Measurements from ENCODE around the gene ACOX3.
A peak's percentile ranks its signal among the peaks of the same experiment; 100 is the strongest.
"Not testable (repeated sequence)": the region's sequence is repeated elsewhere in the genome, so short reads cannot be mapped to it uniquely, and the experiment has no call there.

ACOX3 gene

DNA sequence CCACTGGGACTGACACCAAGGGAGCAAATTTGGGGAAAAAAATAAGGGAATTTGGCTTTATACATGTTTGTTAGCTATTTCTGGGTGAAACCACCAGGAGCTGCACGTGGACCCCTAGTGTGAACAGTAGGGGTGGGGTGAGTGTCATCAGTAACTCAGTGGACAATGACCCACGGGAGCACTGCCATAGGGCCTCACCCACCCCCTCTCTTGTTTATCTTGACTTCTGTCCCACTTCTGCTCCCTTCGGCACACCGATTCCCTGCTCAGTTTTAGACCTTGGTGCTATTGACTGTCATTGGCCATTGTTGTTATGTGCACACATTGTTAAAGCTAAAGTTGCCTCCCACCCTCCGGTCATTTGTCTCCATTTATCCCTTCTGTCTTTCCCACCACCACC, 9.0 kb downstream of the ACOX3 start:
- no peak for DNase-seq

DNA sequence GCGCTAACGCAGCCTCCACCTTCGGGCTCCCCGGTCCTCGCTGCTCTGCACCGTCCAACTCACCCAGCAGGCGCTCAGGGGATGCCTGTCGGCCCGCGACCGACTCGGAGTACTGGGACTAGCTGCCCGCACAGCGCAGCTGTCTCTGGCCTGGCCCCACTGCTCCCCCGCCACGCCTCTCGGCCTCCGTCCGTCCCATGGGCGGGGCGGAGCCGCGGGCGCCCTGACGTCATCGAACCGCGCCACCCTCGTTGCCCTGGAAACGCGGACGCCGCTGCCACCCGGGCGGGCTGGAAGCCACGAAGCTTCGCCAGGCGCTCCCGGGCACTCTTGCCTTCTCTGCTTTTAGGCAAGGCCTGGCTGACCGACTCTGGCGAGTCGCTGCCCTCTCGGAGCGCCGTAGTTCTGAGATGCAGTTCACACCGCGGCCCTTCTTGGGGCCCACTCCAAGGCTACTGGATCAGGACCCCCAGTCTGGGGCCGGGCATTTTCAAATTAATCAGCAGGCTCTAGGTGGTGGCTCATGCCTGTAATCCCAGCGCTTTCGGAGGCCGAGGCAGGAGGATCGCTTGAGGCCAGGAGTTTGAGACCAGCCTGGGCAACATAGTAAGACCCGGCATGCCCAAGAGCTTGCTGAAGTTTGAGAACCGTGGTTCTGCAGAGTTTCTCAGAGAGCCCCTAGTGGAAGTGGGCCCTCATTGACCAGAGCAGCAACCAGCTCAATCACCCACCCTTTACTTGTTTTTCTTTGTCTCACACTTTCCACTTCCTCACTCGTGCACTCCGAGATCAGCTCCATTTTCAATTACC, 12.0 kb downstream of the ACOX3 start:
- peak; percentile 74 for DNase-seq

DNA sequence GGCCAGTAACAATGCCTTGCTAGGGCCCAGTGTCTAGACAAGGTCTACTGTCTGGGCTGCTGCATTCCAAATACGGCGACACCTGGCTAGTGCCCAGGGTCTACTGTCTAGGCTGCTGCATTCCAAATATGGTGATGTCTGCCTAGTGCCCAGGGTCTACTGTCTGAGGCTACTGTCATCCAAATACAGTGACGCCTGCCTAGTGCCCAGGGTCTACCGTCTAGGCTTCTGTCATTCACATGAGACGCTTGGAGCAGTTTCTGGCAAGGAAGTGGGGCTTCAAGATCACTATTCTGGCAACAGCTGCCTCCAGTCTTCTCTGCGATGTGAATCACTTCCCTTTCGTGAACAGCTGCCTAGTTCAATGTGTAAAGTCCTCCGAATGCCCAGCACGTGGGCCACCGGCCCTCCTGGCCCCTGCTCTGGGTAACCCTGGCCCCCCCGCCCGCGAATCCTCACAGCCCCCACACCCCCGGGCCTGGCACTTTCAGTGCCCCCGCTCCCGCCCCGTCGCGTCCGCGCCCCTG, 12.7 kb downstream of the ACOX3 start:
- no peak for DNase-seq

DNA sequence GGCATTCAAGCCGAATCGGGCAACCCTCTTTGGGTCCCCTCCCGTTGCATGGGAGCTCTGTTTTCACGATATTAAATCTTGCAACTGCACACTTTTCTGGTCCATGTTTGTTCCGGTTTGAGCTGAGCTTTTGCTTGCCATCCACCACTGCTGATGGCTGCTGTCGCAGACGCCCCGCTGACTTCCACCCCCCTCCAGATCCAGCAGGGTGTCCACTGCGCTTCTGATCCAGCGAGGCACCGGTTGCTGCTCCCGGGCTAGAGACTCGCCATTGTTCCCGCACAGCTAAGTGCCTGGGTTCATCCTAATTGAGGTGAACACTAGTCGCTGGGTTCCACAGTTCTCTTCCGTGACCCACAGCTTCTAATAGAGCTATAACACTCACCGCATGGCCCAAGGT, 13.3 kb downstream of the ACOX3 start:
- no peak for DNase-seq

DNA sequence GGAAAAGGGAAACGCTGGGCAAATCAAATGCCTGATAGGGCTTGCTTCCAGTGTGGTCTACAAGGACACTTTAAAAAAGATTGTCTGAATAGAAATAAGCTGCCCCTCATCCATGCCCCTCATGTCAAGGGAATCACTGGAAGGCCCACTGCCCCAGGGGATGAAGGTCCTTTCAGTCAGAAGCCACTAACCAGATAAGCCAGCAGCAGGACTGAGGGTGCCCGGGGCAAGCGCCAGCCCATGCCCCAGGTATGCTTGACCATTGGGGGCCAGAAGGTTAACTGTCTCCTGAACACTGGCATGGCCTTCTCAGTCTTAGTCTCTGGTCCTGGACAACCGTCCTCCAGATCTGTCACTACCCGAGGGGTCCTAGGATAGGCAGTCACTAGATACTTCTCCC, 17.7 kb downstream of the ACOX3 start:
- no peak for DNase-seq

DNA sequence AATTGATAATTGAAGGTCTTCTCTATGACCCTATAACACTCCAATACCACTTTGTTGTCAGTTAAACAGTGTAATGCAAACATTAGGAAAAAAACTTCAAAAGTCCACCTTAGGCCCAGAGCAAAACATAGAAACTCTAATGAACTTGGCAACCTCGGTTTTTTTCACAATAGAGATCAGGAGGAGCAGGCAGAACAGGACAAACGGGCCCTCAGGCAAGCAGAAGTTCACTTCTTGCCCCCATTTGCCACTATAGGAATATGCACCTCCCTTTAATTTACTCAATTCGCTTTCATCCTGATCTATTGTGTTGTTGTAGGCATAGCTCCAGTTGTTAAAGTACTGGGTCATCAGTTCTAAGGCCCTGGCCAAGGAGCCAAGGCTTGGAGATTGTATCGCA, 18.2 kb downstream of the ACOX3 start:
- no peak for DNase-seq

DNA sequence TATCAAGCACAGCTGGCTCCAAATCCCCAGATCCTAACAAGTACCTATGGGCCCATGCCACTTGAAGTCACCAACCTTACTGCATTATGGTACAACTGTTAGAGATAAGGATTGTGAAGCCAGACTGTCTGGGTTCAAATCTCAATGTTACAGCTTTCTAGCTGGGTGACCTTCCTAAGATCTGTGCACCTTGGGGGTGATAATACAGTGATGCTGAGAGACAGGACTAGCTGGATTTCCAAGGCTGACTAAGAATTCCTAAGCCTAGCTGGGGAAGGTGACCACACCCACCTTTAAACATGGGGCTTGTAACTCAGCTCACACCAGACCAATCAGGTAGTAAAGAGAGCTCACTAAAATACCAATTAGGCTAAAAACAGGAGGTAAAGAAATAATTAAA, 20.4 kb downstream of the ACOX3 start:
- not testable (repeated sequence) for DNase-seq

DNA sequence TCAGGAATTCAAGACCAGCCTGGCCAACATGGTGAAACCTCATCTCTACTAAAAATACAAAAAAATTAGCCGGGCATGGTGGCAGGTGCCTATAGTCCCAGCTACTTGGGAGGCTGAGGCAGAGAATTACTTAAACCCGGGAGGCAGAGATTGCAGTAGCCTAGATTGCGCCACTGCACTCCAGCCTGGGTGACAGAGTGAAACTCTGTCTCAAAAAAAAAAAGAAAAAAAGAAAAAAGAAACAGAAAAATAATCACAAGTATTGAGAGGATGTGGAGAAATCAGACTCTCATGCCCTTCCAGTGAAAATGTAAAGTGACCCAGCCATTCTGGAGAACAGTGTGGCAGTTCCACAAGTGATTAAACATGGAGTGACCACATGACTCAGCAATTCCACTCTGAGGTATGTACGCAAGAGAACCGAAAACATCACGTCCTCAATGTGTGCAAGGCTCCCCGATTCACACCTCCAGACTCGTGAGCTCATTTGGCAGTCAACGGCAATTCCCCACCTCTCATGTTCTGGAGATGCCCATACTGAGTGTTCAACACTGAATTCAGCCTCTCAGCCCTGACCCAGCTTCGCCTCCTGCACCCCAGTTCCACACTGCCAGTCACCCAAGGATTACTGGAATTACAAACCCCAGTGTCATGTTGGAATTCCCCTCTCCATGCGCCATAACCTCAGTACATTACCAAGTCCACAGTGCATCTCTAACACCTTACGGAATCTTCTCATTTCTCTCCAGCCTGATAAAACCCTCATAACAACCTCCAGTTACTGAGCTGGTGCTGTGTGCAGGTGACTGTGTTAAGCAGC, 21.1 kb downstream of the ACOX3 start:
- no peak for DNase-seq

- DNase-seq, result no peak
Measured at GRCh38 chr4:8417071-8417614, 23.4 kb downstream of the ACOX3 start.

GRCh38 chr4:8414377-8414776, 26.1 kb downstream of the ACOX3 start:
- DNase-seq, result no peak

DNA sequence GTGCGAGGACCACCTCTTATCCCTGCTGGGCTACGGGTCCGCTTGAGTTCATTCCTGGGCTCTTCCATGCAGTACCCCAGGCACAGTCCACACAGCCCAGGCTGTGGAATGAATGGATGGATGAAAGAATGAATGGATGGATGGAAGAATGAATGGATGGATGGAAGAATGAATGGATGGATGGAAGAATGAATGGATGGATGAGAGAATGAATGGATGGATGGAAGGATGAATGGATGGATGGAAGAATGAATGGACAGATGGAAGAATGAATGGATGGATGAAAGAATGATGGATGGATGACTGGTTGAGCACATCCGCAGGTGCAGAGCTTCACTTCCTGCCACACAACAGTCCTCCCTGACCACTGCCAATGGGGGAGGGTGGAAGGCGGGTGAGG, 28.2 kb downstream of the ACOX3 start:
- no peak for DNase-seq

DNA sequence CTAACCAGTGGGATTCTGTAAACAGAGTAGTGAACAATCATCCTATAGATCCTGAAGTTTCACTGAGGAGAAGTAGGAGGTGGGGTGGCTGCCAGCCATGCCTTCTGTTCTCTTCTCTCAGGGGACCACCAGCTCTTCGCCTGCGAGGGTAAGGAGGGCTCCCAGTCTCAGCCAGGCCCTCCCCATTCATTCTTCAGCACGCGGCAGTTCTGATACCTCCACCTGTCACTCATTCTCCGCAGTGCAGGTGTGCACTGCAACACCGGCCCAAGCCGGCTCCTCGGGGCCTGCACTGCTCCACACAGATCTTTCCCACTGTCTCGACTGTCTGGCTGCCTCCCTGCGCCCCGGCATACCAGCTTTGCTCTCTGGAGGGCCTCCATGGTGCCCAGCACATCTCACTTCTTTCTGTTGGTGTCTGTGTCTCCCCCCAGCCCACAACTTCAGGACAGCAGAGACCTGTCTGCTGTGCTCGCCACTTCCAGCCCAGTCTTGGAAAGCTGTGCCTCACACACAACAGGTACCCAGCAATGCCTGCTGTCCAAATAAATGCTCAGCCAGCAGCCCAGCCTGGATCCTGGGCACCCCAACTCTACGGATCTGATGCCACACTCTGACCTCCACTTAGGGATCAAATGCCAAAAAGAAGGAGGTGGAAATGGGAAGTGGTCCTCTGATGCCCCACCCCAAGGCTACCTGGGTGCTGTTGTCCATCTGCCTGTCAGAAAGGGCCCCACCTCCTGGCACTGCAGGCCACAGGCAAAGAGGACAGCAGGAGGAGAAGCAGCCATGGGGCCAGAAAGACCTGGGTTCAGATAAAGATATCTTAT, 29.0 kb downstream of the ACOX3 start:
- DNase-seq, result no peak

DNA sequence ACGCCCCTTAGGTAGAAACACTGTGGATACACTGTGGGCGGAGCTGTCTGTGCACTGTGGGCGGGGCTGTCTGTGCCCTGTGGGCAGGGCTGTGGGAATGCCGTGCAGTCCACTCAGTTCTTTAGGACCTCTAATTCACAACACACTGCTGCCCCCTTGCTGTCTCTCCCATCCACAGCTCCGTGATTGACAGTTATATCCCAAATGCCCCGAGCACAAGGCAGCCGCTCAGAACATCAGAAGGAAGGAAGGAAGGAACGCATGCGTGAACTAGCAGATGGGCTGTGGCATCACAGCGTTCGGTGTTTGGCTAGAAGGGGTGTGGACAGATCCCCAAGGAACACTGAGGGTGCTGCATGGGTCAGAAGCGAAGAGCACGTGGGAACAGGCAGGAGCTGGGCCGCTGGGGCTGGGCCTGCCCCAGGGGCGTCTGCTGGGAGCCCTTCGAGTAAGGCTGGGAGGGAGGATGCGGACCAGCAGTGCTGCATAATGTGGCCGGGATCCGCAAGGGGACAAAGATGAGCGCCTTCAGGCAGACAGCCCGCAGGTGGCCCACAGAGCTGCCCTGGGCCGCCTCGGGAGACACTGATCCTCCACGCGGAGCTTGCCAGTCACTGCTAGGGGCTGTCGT, 29.8 kb downstream of the ACOX3 start:
- peak; percentile 71 for DNase-seq

- DNase-seq, result no peak
Measured at GRCh38 chr4:8410066-8410625, 30.4 kb downstream of the ACOX3 start.

GRCh38 chr4:8409264-8410065, 31.1 kb downstream of the ACOX3 start:
- DNase-seq, result no peak

- no peak for DNase-seq
Measured at GRCh38 chr4:8407756-8408155, 32.8 kb downstream of the ACOX3 start.

DNA sequence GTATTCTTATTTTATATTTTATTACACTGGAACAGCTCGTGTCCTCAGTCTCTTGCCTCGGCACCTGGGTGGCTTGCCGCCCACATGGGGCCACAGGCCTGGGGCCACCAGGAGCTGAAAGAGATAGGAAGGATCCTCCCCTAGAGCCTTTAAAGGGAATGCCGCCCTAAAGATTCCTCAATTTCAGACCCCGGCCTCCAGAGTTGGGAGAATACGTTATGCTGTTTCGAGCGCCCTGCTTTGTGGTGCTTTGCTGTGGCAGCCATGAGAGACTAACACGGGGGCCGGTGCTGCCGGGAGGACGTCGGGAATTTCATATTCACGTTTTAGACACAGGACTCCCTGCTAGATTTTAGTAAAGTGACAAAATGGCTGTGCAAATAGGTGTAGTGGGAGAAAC, 33.2 kb downstream of the ACOX3 start:
- no peak for DNase-seq

DNA sequence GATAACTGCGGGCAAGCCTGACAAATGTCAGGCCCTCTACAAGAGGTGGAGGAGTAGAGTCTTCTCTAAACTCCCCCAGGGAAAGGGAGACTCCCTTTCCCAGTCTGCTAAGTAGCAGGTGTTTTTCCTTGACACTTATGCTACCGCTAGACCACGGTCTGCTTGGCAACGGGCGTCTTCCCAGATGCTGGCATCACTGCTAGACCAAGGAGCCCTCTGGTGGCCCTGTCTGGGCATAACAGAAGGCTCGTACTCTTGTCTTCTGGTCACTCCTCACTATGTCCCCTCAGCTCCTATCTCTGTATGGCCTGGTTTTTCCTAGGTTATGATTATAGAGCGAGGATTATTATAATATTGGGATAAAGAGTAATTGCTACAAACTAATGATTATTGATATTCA, 33.6 kb downstream of the ACOX3 start:
- not testable (repeated sequence) for DNase-seq

- DNase-seq, result no peak
Measured at GRCh38 chr4:8405516-8405875, 35.0 kb downstream of the ACOX3 start.

DNA sequence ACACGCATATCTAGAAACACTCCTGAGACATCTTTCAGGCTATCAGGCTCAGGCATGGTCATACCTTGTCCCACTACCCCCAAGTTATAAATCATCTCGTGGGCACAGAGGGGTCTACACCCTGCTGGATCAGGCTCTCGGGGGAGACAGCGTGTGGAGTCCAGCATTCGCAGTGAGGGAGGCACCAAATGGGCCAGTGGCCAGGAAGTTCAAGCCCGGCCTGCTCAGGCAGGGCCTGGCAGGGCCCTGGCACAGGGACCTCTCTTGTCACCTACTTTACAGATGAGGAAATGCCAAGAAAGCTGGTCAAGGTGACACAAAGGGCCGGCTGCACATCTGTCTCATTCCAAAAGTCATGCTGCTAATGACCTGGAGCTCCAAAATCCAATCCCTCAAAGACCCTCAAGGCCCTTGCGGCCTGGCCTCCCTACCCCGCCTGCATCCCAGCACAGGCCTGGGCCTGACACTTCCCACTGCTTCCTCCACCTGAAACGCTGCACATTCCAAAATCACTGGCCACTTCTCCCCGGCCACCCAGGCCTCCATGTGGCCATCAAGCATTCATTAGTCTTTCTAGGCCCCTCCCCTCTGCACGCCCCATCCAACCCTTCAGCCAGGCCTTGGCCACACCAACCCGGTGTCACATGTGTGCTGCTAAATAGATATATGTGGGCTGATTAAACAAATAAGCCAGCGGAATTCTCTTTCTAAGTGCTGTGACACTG, 35.6 kb downstream of the ACOX3 start:
- no peak for DNase-seq

DNA sequence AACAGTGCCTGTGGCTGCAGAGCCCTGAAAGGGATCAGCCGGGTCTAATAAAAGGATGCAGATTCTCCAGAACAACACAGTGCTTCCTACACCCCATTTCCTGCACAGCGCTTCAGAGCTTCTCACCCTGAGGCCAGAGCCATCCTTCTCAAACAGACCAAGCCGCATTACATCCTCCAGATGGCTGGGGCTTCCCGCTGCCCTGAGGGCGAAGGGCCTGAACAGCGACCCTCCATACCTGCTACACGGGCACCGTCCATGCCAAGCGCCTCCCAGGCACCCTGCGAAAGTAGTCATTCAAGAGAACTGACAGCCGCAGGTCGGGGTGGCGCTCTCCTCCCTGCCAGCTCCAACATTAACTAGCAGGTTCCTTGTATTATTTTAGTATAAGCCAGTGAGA, 36.5 kb downstream of the ACOX3 start:
- DNase-seq, result no peak

Measured in COR-L47 (cell line).